HCT116 (cell line): ENCODE measurements around the gene CDYL. TPM values are rescaled to one million over a fixed set of nuclear protein-coding genes. Genes with fewer than 3 reads are reported as not detected.

Experiments used
- ATAC-seq: fragments of 200-7000 bp; cut with Tn5 transposase; 2 replicates; pipeline ENCODE4 v1.9.1; 2020; ENCODE audit warnings: mild to moderate bottlenecking, moderate library complexity
- BruUV-seq: library from RNA; stranded (reverse); fragments of 400-500 nt; replicated peaks from 2 replicates; lab custom pipeline; 2021; lab: Mats Ljungman, UMichigan
- CTCF ChIA-PET: fragments of 300-600 bp; sonication (Branson Sonifier 250); formaldehyde crosslinking; loops from one replicate; lab custom pipeline; 2021; ENCODE audit warnings: antibody characterized with exemption; lab: Charles Lee
- POLR2A ChIA-PET: fragments of 300-600, 350-600 bp; sonication (Branson Sonifier 250); formaldehyde crosslinking; loops from one replicate; lab custom pipeline; 2021; ENCODE audit warnings: antibody characterized with exemption; lab: Charles Lee
- RAD21 ChIA-PET, 2 experiments: fragments of 300-600 bp; sonication (Branson Sonifier 250); formaldehyde crosslinking; loops; one replicate each; lab custom pipeline; 2023; ENCODE audit warnings: low total read pairs in 2 of 2; ENCODE audit not compliant: uncharacterized antibody in 2 of 2, unreplicated experiment in 2 of 2, low non-redundant PET in 1 of 2; lab: Charles Lee
- DNase-seq: peaks from one replicate; pipeline ENCODE4 v3.0.0-alpha.2; 2010; ENCODE audit warnings: low read depth, low spot score
- H2AFZ ChIP-seq: fragments of 200-600 bp; shearing (Covaris generic), sonication (generic); 2 replicates; pipeline ENCODE4 v1.6.1; 2017; ENCODE audit warnings: low read depth, mixed run types, mixed read lengths, antibody characterized with exemption, low read length; ENCODE audit not compliant: poor library complexity, severe bottlenecking
- H3K27ac ChIP-seq: 2 replicates; pipeline ENCODE4 v1.5.1; 2012; ENCODE audit warnings: low read depth, low read length
- H3K27me3 ChIP-seq: fragments of 200-600 bp; sonication (generic); 2 replicates; pipeline ENCODE4 v1.6.1; 2016; ENCODE audit warnings: mixed run types, low read length, mixed read lengths; ENCODE audit not compliant: insufficient read depth
- H3K36me3 ChIP-seq, 2 experiments: fragments of 200-500 bp in 1 of 2; fragments of 200-600 bp in 1 of 2; sonication (Bioruptor generic) in 1 of 2; sonication (generic) in 1 of 2; 2 replicates each; pipeline versions ENCODE4 v1.5.1 to v1.6.1; 2014 to 2016; ENCODE audit warnings: low read length in 2 of 2, inconsistent platforms in 1 of 2, mixed read lengths in 1 of 2, mixed run types in 1 of 2; ENCODE audit not compliant: insufficient read depth in 2 of 2, control insufficient read depth in 1 of 2
- H3K4me1 ChIP-seq, 2 experiments: fragments of 200-600 bp in 1 of 2; sonication (generic) in 1 of 2; 2 replicates each; pipeline versions ENCODE4 v1.5.1 to v1.6.1; 2012 to 2017; ENCODE audit warnings: low read length in 2 of 2, inconsistent platforms in 1 of 2, mild to moderate bottlenecking in 1 of 2, mixed read lengths in 1 of 2, mixed run types in 1 of 2, moderate library complexity in 1 of 2; ENCODE audit not compliant: insufficient read depth in 2 of 2, control insufficient read depth in 1 of 2
- H3K4me2 ChIP-seq: fragments of 200-600 bp; sonication (generic); 2 replicates; pipeline ENCODE4 v1.6.1; 2017; ENCODE audit warnings: mixed run types, low read length, mixed read lengths
- H3K4me3 ChIP-seq, 2 experiments: fragments of 200-600 bp in 1 of 2; sonication (generic) in 1 of 2; replicated peaks in 1 of 2; 2 replicates each; pipeline ENCODE4 v1.5.1; 2011 to 2016; ENCODE audit warnings: low read length in 2 of 2, control low read depth in 1 of 2, low read depth in 1 of 2, mild to moderate bottlenecking in 1 of 2, mixed read lengths in 1 of 2, mixed run types in 1 of 2
- H3K79me2 ChIP-seq: fragments of 200-600 bp; sonication (generic); 2 replicates; pipeline ENCODE4 v1.6.1; 2017; ENCODE audit warnings: mild to moderate bottlenecking, mixed run types, low read length, moderate library complexity, mixed read lengths; ENCODE audit not compliant: insufficient read depth
- H3K9ac ChIP-seq: fragments of 200-600 bp; sonication (generic); 2 replicates; pipeline ENCODE4 v1.6.1; 2016; ENCODE audit warnings: low read length, mixed read lengths
- H3K9me2 ChIP-seq: fragments of 200-600 bp; sonication (generic), shearing (Covaris generic); 2 replicates; pipeline ENCODE4 v1.6.1; 2017; ENCODE audit warnings: mixed run types, mild to moderate bottlenecking, moderate library complexity; ENCODE audit not compliant: insufficient read depth
- H3K9me3 ChIP-seq, 2 experiments: fragments of 200-500 bp in 1 of 2; fragments of 200-600 bp in 1 of 2; sonication (Bioruptor generic) in 1 of 2; sonication (generic) in 1 of 2; 2 replicates each; pipeline ENCODE4 v1.6.1; 2014 to 2017; ENCODE audit warnings: low read length in 2 of 2, mixed read lengths in 2 of 2, inconsistent platforms in 1 of 2, low read depth in 1 of 2, mild to moderate bottlenecking in 1 of 2, mixed run types in 1 of 2, moderate library complexity in 1 of 2; ENCODE audit not compliant: control insufficient read depth in 1 of 2, insufficient read depth in 1 of 2
- H4K20me1 ChIP-seq: fragments of 200-600 bp; sonication (generic), shearing (Covaris generic); 2 replicates; pipeline ENCODE4 v1.6.1; 2017; ENCODE audit warnings: mixed run types, mild to moderate bottlenecking, moderate library complexity; ENCODE audit not compliant: insufficient read depth
- CBX3 ChIP-seq: IDR thresholded peaks from 2 replicates; pipeline ENCODE4 v1.6.1; 2012; ENCODE audit warnings: low read depth
- EZH2 ChIP-seq: fragments of 200-600 bp; sonication (generic); IDR thresholded peaks from 2 replicates; pipeline ENCODE4 v1.6.1; 2017; ENCODE audit warnings: antibody characterized with exemption, mixed run types
- JUND ChIP-seq: IDR thresholded peaks from 2 replicates; pipeline ENCODE4 v1.6.1; 2012
- MAX ChIP-seq: IDR thresholded peaks from 2 replicates; pipeline ENCODE4 v1.6.1; 2012
- POLR2AphosphoS5 ChIP-seq: IDR thresholded peaks from 2 replicates; pipeline ENCODE4 v1.6.1; 2011; ENCODE audit warnings: mild to moderate bottlenecking, low read depth, low read length, moderate library complexity
- REST ChIP-seq: IDR thresholded peaks from 2 replicates; pipeline ENCODE4 v1.6.1; 2012; ENCODE audit warnings: low read depth
- SIN3A ChIP-seq: IDR thresholded peaks from 2 replicates; pipeline ENCODE4 v1.6.1; 2012; ENCODE audit warnings: low read depth
- SP1 ChIP-seq: IDR thresholded peaks from 2 replicates; pipeline ENCODE4 v1.6.1; 2012; ENCODE audit warnings: low read depth
- TCF7L2 ChIP-seq: IDR thresholded peaks from 2 replicates; pipeline ENCODE4 v1.7.0; 2011; ENCODE audit warnings: borderline replicate concordance, inconsistent platforms; ENCODE audit not compliant: insufficient read depth, insufficient read length; ENCODE audit errors: extremely low read depth
- YY1 ChIP-seq: IDR thresholded peaks from 2 replicates; pipeline ENCODE4 v1.6.1; 2011; ENCODE audit warnings: low read length, low read depth, moderate library complexity, mild to moderate bottlenecking; ENCODE audit not compliant: insufficient replicate concordance; ENCODE audit errors: extremely low read depth
- ZBTB33 ChIP-seq: IDR thresholded peaks from 2 replicates; pipeline ENCODE4 v1.6.1; 2011; ENCODE audit warnings: mild to moderate bottlenecking, low read length, moderate library complexity; ENCODE audit not compliant: insufficient replicate concordance; ENCODE audit errors: extremely low read depth
- intact Hi-C: fragments of 100-400 bp; cut with micrococcal nuclease; formaldehyde crosslinking; loops from 2 replicates; pipeline ENCODE4 v1.10.0; 2022
- total RNA-seq: library from RNA; stranded (reverse); gene quantifications from one replicate; pipeline ENCODE4 v1.2.1, GENCODE V29; 2021; ENCODE audit not compliant: unreplicated experiment

The CDYL gene
- total RNA-seq, 1 experiment from 2014 or later: 42.6 TPM

GRCh38 chr6:4999586-4999985 lies 223.4 kb downstream of the CDYL start:
- intact Hi-C loops: no loop called here
- RAD21 ChIA-PET: no interaction called here
- Histone ChIP-seq H3K4me1 (peaks cover 0 to 14% of the 10 kb centered on the region in 2 experiments; a peak in 2 of 4 replicates), H3K9ac (no peak overlapping the region), H3K36me3 (peaks cover 12 to 14% of the 10 kb centered on the region in 2 experiments; a peak in 2 of 4 replicates), H3K27ac (no peak overlapping the region), H3K27me3 (no peaks in the 10 kb centered on the region), H3K4me3 (no peak overlapping the region), H2AFZ (no peak overlapping the region), H3K9me2 (no peaks in the 10 kb centered on the region), H3K4me2 (no peak overlapping the region), H3K79me2 (no peaks in the 10 kb centered on the region; the same call in 1 of the 2 replicates), H4K20me1 (no peaks in the 10 kb centered on the region), H3K9me3 (no peaks in the 10 kb centered on the region)
- DNase-seq (no peak), ATAC-seq (no peak)
- CTCF ChIA-PET: no interaction called here
- no peak for TF ChIP-seq JUND
- no peak for TF ChIP-seq CBX3
- TF ChIP-seq ZBTB33: no peak
- TF ChIP-seq MAX: no peak
- TF ChIP-seq EZH2: no peak
- TF ChIP-seq SP1: no peak
- TF ChIP-seq POLR2AphosphoS5: no peak
- no peak for TF ChIP-seq REST
- TF ChIP-seq YY1: no peak
- TF ChIP-seq TCF7L2: no peak
- TF ChIP-seq SIN3A: no peak
- POLR2A ChIA-PET: no interaction called here
- BruUV-seq: no TSS peak
